GM19397 (cell line): ENCODE measurements around the gene NFKBIA.
"Not testable (repeated sequence)": the region's sequence is repeated elsewhere in the genome, so short reads cannot be mapped to it uniquely, and the experiment has no call there.

Source experiments
- ATAC-seq: cut with Tn5 transposase; IDR thresholded peaks from one replicate; pipeline ENCODE4 v1.9.1; 2021; ENCODE audit warnings: mild to moderate bottlenecking, moderate library complexity; ENCODE audit not compliant: unreplicated experiment

NFKBIA gene

GRCh38 chr14:35392103-35392502 is 12.4 kb downstream of the NFKBIA start:
- ATAC-seq = no peak

DNA sequence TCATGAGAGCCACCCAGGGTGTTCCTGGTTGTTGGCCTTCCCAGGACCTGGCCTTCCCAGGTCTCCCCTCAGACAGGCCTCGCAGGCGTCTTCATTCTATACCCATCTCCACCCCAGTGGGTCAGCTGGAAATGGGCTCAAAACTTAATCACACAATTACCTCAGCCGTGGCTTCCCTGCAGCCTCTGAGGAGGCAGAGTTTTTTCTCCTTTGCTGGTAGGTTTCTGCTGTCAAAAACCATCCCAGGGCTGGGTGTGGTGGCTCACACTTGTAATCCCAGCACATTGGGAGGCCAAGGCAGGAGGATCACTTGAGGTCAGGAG is 13.2 kb downstream of the NFKBIA start:
- no peak for ATAC-seq

- ATAC-seq = no peak
Observed at GRCh38 chr14:35390577-35391387, 13.8 kb downstream of the NFKBIA start.

- ATAC-seq = no peak
Observed at GRCh38 chr14:35389315-35389667, 15.3 kb downstream of the NFKBIA start.

- no peak for ATAC-seq
Observed at GRCh38 chr14:35388656-35389314, 15.8 kb downstream of the NFKBIA start.

GRCh38 chr14:35387713-35388579 is 16.6 kb downstream of the NFKBIA start:
- ATAC-seq = no peak

GRCh38 chr14:35387219-35387618 is 17.3 kb downstream of the NFKBIA start:
- no peak for ATAC-seq

DNA sequence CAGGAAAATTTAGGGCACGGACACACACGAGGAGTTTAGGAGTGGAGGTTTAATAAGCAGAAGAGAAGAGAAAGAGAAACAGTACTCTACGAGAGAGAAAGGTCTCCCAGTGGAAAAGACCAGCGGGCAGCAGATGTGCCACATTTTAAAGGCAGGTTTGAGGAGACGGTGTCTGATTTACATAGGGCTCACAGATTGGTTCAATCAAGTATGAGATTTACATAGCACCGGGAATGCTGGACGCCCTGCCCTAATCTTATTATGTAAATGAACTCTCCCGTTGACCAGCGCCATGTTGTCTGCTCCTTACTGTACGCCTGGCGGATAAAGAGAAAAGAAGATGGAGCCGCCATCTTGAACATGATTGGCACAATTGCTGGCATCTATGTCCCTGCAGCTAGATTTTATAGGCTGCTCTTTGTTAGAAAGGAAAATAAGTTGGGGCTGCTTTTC is 17.9 kb downstream of the NFKBIA start:
- ATAC-seq = no peak

- no peak for ATAC-seq
Observed at GRCh38 chr14:35385042-35385839, 19.3 kb downstream of the NFKBIA start.

- ATAC-seq = no peak
Observed at GRCh38 chr14:35384455-35385041, 20.0 kb downstream of the NFKBIA start.

DNA sequence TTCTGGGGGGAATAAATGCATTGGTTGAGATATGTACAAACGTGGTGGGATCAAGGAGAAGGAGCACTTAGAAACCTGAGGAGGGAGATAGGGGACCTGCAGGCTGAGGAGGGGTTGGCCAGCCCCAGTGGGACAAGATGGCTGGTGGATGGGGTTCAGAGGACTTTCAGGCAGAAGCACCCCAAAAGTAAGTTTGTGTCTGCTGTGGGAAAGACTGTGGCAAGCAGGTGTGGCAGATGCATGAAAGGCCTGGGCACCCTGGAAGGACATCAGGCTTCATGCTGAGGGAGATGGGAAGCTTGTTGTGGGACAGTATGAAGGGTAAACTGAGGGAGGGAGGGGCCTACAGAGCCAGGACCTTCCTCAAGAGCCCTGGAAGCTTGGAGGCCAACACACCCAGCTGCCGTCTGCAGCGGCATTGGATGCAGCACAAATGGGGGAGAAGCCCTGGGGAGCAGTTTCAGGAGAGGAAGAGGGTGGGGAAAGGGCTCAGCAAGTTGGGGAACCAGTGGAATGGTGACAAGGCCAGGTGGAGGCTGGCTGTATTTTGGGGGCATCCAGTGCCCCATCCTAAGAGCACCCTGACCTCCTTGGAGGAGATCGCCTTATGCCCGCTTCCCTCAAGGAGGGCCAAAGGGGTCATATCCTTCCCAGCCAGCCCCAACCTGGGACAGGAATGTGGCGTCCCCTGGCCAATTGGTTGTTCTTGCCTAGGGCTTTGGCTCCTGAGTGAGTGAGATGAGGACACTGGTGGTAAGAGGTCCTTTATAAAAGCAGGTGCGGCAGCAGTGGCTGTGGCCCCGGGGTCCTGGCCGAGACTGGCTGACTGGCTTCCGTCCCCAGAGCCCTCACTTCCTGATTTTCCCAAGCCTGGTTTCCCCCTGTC is 20.7 kb downstream of the NFKBIA start:
- no peak for ATAC-seq

DNA sequence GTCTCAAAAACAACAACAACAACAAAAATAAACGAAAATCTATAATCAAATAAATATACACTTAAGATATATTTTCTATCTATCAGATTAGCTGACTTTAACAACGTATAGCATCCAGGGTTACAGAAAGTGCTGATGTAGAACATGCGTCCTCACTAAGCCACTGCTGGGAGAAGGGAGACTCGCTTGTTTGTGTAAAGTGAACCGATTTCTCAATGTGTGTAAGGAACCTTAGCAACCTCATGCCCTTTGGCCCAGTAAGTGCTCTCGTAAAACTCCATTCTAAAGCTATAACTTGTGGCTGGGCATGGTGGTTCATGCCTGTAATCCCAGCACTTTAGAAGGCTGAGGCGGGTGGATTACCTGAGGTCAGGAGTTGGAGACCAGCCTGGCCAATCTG is 23.8 kb downstream of the NFKBIA start:
- ATAC-seq = no peak

DNA sequence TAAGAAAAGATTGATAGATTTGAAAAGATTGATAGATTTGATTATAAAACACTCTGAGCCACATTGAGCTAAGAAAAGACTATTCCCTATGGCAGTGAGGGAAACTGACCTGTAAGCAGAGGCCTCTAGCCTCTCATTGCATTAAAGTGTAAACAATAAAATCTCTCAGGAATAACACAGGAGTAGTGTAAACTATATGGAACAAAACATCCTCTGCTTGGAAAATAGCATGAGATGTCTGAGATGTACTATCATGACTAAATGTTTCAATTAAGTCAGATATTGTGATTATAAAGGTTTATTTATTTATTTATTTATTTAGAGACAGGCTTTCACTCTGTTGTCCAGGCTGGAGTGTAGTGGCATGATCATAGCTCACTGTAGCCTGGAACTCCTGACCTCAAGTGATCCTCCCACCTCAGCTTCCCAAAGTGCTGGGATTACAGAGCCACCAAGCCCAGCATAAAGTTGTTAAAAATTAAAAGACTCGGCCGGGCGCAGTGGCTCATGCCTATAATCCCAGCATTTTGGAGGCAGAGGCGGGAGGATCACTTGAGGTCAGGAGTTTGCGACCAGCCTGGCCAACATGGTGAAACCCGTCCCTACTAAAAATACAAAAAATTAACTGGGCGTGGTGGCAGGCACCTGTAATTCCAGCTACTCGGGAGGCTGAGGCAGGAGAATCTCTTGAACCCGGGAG is 25.2 kb downstream of the NFKBIA start:
- ATAC-seq = not testable (repeated sequence)

GRCh38 chr14:35378425-35379233 is 25.9 kb downstream of the NFKBIA start:
- ATAC-seq = no peak

DNA sequence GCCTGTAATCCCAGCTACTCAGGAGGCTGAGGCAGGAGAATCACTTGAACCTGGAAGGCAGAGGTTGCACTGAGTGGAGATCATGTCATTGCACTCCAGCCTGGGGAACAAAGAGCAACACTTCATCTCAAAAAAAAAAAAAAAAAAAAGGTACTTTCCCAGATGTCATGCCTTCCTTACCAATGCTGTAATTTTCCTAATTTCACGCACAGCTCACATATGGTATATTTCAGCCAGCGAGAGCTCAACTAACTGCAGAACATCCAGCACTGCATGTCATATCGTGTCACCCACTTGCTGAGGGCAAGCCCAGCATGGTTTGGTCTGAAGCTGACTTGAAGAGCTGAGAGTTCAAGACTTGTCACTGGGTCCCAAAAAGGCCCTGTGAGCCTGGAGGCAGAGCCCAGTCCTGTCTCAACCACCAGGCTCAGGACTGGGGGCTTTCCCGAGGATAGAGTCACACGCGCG is 29.0 kb downstream of the NFKBIA start:
- ATAC-seq = no peak

GRCh38 chr14:35374263-35374712 is 30.3 kb downstream of the NFKBIA start:
- no peak for ATAC-seq

GRCh38 chr14:35373208-35373607 is 31.3 kb downstream of the NFKBIA start:
- ATAC-seq = not testable (repeated sequence)

DNA sequence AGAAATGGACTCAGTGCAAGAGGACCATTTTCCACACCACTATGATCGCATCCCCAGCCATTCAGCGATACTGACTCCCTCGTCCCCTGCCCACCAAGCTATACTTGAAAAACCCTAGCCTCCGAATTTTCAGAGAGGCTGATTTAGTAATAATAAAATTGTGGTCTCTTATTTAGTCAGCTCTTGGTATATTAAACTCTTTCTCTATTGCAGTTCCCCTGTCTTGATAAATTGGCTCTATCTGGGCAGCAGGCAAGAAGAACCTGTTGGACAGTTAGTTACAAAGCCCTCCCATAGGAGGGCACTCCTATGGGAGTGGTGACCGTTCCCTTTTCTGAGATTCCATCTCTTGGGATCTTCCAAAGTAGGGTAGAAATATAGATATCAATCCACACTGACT is 33.6 kb downstream of the NFKBIA start:
- no peak for ATAC-seq
